Liver (tissue), 9 donors: ENCODE results near the gene SLC7A11. TPM values are rescaled to one million over a fixed set of nuclear protein-coding genes. Genes with fewer than 3 reads are reported as not detected.

Experiments
- DNase-seq: peaks from one replicate; pipeline ENCODE4 v3.0.0-alpha.2; 2017; ENCODE audit warnings: low spot score
- H3K27ac ChIP-seq, 2 donors: one replicate each; pipeline ENCODE4 v1.7.0; 2013; ENCODE audit warnings: inconsistent platforms in 2 of 2, low read length in 2 of 2, control low read depth in 1 of 2, low read depth in 1 of 2, mild to moderate bottlenecking in 1 of 2
- H3K27me3 ChIP-seq, 4 donors: one replicate each; pipeline versions ENCODE4 v1.6.1 to v1.7.0; 2013; ENCODE audit warnings: low read length in 3 of 4, inconsistent platforms in 1 of 4, mild to moderate bottlenecking in 1 of 4, moderate library complexity in 1 of 4; ENCODE audit not compliant: control insufficient read depth in 4 of 4, insufficient read depth in 4 of 4
- H3K36me3 ChIP-seq, 4 donors: one replicate each; pipeline versions ENCODE4 v1.6.1 to v1.7.0; 2013; ENCODE audit warnings: low read length in 3 of 4, mild to moderate bottlenecking in 3 of 4, low read depth in 1 of 4, moderate library complexity in 1 of 4; ENCODE audit not compliant: control insufficient read depth in 4 of 4, insufficient read depth in 3 of 4
- H3K4me1 ChIP-seq, 4 donors: one replicate each; pipeline versions ENCODE4 v1.6.1 to v1.7.0; 2013; ENCODE audit warnings: low read length in 3 of 4, mild to moderate bottlenecking in 3 of 4, moderate library complexity in 1 of 4; ENCODE audit not compliant: control insufficient read depth in 4 of 4, insufficient read depth in 4 of 4
- H3K4me3 ChIP-seq, 3 donors: one replicate each; pipeline versions ENCODE4 v1.6.1 to v1.7.0; 2013; ENCODE audit warnings: low read length in 3 of 3, control low read depth in 1 of 3, low read depth in 1 of 3, mild to moderate bottlenecking in 1 of 3
- H3K9ac ChIP-seq, 2 donors: one replicate each; pipeline ENCODE4 v1.7.0; 2013; ENCODE audit warnings: low read length in 2 of 2, mild to moderate bottlenecking in 2 of 2, moderate library complexity in 2 of 2, control low read depth in 1 of 2, low read depth in 1 of 2
- H3K9me3 ChIP-seq, 4 donors: one replicate each; pipeline versions ENCODE4 v1.6.1 to v1.7.0; 2013; ENCODE audit warnings: low read length in 3 of 4; ENCODE audit not compliant: control insufficient read depth in 4 of 4
- EGR1 ChIP-seq, 2 donors: IDR thresholded peaks; 2 replicates each; pipeline ENCODE4 v1.6.1; 2016 to 2018; ENCODE audit warnings: antibody characterized with exemption in 2 of 2, low read depth in 2 of 2
- FOXA1 ChIP-seq: IDR thresholded peaks from 2 replicates; pipeline ENCODE4 v1.6.1; 2016; ENCODE audit warnings: antibody characterized with exemption
- FOXA2 ChIP-seq: IDR thresholded peaks from 2 replicates; pipeline ENCODE4 v1.6.1; 2016; ENCODE audit warnings: antibody characterized with exemption
- GABPA ChIP-seq, 2 donors: IDR thresholded peaks in 1 of 2; conservative IDR thresholded peaks in 1 of 2; 2 replicates each; pipeline ENCODE4 v1.6.1; 2016; ENCODE audit warnings: antibody characterized with exemption in 2 of 2, mild to moderate bottlenecking in 1 of 2, moderate library complexity in 1 of 2
- HNF4A ChIP-seq, 2 donors: conservative IDR thresholded peaks; 2 replicates each; pipeline ENCODE4 v1.6.1; 2016; ENCODE audit warnings: antibody characterized with exemption in 2 of 2, mild to moderate bottlenecking in 2 of 2
- HNF4G ChIP-seq: IDR thresholded peaks from 2 replicates; pipeline ENCODE4 v1.6.1; 2016; ENCODE audit warnings: antibody characterized with exemption
- JUND ChIP-seq, 2 donors: IDR thresholded peaks; 2 replicates each; pipeline ENCODE4 v1.6.1; 2016; ENCODE audit warnings: antibody characterized with exemption in 2 of 2
- NR2F2 ChIP-seq: IDR thresholded peaks from 2 replicates; pipeline ENCODE4 v1.6.1; 2016; ENCODE audit warnings: antibody characterized with exemption
- RAD21 ChIP-seq, 2 donors: IDR thresholded peaks; 2 replicates each; pipeline ENCODE4 v1.6.1; 2016; ENCODE audit warnings: antibody characterized with exemption in 2 of 2, mild to moderate bottlenecking in 2 of 2
- RXRA ChIP-seq, 2 donors: IDR thresholded peaks; 2 replicates each; pipeline ENCODE4 v1.6.1; 2017 to 2018; ENCODE audit warnings: antibody characterized with exemption in 2 of 2, mild to moderate bottlenecking in 1 of 2
- SP1 ChIP-seq: IDR thresholded peaks from 2 replicates; pipeline ENCODE4 v1.6.1; 2018; ENCODE audit warnings: antibody characterized with exemption, mild to moderate bottlenecking
- TAF1 ChIP-seq: conservative IDR thresholded peaks from 2 replicates; pipeline ENCODE4 v1.6.1; 2016; ENCODE audit warnings: antibody characterized with exemption, mild to moderate bottlenecking
- YY1 ChIP-seq: IDR thresholded peaks from 2 replicates; pipeline ENCODE4 v1.6.1; 2016; ENCODE audit warnings: antibody characterized with exemption, mild to moderate bottlenecking
- WGBS: extraction: QIAGEN DNeasy Blood & Tissue Kit; methylation state at CpG from one replicate; pipeline ENCODE4 v1.1.7; 2013; 5-methylcytosine and 5-hydroxymethylcytosine counted together
- polyA plus RNA-seq, 2 donors: library from polyadenylated mRNA; stranded (reverse) in 1 of 2; unstranded in 1 of 2; fragments of 200-250 nt in 1 of 2; fragments of >200 nt in 1 of 2; fragmentation: Nextera tagmentation in 1 of 2; extraction: Ambion mirVana in 1 of 2; gene quantifications; one replicate each; pipeline versions ENCODE4 v1.2.1 to v1.2.3, GENCODE V29; 2013 to 2015
- total RNA-seq, 2 donors: library from RNA; depleted of rRNA; stranded (reverse); fragments of >200 nt; gene quantifications; one replicate each; pipeline ENCODE4 v1.2.3, GENCODE V29; 2014
- TF ChIP-seq, protein P1 (sequence below): IDR thresholded peaks from 2 replicates; pipeline ENCODE4 v1.6.1; 2016; ENCODE audit warnings: antibody characterized with exemption
- TF ChIP-seq, protein P2 (sequence below): fragments of 150-350 bp; IDR thresholded peaks from 2 replicates; pipeline ENCODE4 v1.5.1; 2017; ENCODE audit warnings: improper control_type of control experiment, low read depth, low read length; ENCODE audit not compliant: missing input control
- TF ChIP-seq, protein P3 (sequence below): IDR thresholded peaks from 2 replicates; pipeline ENCODE4 v1.6.1; 2016; ENCODE audit warnings: antibody characterized with exemption
- TF ChIP-seq, protein P4 (sequence below): IDR thresholded peaks from 2 replicates; pipeline ENCODE4 v1.6.1; 2016; ENCODE audit warnings: antibody characterized with exemption, mild to moderate bottlenecking
- TF ChIP-seq, protein P5 (sequence below): IDR thresholded peaks from 2 replicates; pipeline ENCODE4 v1.6.1; 2016; ENCODE audit warnings: antibody characterized with exemption
- donor health status: healthy.
- donor health status: healthy.
- donor health status: healthy.
- donor health status: healthy.
- donor health status: healthy.

SLC7A11 gene
- total and polyA plus RNA-seq, 4 donors: 0.02 to 1.9 (median 0.29) TPM

DNA sequence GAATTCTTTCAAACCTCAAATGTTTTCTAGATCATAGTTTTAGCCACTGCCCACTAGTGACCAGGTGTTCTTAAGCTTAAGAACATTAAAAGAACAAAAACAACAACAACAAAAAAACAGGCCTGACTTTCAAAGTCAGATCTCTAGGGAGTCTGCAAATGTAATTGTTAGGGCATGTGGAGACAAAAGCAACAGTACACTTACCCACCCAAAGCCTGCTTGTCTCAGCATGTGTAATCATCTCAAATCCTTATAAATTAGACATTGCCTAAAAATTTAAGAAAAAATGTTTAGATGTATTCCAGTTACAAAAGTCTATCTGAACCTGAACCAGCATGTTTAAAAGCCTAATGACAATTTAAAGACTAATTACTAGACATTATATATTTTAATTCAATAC, 79.9 kb downstream of the SLC7A11 start:
- H3K36me3 ChIP-seq: no peaks in the 10 kb centered on the region
- H3K9me3 ChIP-seq: no peaks in the 10 kb centered on the region
- H3K27me3 ChIP-seq: no peaks in the 10 kb centered on the region
- DNase-seq: no peak
- TF ChIP-seq, protein P1, sequence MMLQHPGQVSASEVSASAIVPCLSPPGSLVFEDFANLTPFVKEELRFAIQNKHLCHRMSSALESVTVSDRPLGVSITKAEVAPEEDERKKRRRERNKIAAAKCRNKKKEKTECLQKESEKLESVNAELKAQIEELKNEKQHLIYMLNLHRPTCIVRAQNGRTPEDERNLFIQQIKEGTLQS: no peak
- TF ChIP-seq TAF1: no peak
- TF ChIP-seq, protein P2, sequence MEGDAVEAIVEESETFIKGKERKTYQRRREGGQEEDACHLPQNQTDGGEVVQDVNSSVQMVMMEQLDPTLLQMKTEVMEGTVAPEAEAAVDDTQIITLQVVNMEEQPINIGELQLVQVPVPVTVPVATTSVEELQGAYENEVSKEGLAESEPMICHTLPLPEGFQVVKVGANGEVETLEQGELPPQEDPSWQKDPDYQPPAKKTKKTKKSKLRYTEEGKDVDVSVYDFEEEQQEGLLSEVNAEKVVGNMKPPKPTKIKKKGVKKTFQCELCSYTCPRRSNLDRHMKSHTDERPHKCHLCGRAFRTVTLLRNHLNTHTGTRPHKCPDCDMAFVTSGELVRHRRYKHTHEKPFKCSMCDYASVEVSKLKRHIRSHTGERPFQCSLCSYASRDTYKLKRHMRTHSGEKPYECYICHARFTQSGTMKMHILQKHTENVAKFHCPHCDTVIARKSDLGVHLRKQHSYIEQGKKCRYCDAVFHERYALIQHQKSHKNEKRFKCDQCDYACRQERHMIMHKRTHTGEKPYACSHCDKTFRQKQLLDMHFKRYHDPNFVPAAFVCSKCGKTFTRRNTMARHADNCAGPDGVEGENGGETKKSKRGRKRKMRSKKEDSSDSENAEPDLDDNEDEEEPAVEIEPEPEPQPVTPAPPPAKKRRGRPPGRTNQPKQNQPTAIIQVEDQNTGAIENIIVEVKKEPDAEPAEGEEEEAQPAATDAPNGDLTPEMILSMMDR: no peak
- TF ChIP-seq, protein P3, sequence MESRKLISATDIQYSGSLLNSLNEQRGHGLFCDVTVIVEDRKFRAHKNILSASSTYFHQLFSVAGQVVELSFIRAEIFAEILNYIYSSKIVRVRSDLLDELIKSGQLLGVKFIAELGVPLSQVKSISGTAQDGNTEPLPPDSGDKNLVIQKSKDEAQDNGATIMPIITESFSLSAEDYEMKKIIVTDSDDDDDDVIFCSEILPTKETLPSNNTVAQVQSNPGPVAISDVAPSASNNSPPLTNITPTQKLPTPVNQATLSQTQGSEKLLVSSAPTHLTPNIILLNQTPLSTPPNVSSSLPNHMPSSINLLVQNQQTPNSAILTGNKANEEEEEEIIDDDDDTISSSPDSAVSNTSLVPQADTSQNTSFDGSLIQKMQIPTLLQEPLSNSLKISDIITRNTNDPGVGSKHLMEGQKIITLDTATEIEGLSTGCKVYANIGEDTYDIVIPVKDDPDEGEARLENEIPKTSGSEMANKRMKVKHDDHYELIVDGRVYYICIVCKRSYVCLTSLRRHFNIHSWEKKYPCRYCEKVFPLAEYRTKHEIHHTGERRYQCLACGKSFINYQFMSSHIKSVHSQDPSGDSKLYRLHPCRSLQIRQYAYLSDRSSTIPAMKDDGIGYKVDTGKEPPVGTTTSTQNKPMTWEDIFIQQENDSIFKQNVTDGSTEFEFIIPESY: no peak
- no peak for TF ChIP-seq RAD21 (IDR thresholded peaks at IDR 0.05)
- no peak for TF ChIP-seq RXRA (IDR thresholded peaks at IDR 0.05)
- no peak for TF ChIP-seq YY1
- TF ChIP-seq, protein P4, sequence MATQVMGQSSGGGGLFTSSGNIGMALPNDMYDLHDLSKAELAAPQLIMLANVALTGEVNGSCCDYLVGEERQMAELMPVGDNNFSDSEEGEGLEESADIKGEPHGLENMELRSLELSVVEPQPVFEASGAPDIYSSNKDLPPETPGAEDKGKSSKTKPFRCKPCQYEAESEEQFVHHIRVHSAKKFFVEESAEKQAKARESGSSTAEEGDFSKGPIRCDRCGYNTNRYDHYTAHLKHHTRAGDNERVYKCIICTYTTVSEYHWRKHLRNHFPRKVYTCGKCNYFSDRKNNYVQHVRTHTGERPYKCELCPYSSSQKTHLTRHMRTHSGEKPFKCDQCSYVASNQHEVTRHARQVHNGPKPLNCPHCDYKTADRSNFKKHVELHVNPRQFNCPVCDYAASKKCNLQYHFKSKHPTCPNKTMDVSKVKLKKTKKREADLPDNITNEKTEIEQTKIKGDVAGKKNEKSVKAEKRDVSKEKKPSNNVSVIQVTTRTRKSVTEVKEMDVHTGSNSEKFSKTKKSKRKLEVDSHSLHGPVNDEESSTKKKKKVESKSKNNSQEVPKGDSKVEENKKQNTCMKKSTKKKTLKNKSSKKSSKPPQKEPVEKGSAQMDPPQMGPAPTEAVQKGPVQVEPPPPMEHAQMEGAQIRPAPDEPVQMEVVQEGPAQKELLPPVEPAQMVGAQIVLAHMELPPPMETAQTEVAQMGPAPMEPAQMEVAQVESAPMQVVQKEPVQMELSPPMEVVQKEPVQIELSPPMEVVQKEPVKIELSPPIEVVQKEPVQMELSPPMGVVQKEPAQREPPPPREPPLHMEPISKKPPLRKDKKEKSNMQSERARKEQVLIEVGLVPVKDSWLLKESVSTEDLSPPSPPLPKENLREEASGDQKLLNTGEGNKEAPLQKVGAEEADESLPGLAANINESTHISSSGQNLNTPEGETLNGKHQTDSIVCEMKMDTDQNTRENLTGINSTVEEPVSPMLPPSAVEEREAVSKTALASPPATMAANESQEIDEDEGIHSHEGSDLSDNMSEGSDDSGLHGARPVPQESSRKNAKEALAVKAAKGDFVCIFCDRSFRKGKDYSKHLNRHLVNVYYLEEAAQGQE: no peak
- no peak overlapping the region for H3K9ac ChIP-seq
- no peak overlapping the region for H3K27ac ChIP-seq
- no peak overlapping the region for H3K4me3 ChIP-seq
- H3K4me1 ChIP-seq: no peaks in the 10 kb centered on the region

DNA sequence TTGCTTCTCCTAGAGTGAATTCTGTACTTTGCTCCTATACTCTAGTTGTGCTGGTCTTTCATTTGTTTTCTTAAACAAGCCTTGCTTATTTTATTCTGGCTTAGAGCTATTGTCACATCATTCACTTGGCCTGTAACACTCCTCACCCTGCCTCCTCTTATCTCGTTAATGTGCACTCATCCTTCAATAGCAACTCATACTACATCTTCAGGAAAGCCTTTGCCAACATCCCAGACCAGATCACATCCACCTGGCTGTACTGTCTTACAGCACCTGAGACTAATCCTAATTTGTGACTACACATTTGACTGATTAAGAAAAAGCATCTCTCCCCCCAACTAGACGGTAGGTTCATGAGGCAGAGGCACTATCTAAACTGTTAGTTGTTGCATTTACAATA, 80.8 kb downstream of the SLC7A11 start:
- WGBS: 70% methylated on average over 2 of the region's 2 CpGs
- H3K4me3 ChIP-seq: no peak overlapping the region
- H3K9ac ChIP-seq: no peak overlapping the region
- no peaks in the 10 kb centered on the region for H3K36me3 ChIP-seq
- H3K27me3 ChIP-seq: no peaks in the 10 kb centered on the region
- H3K9me3 ChIP-seq: no peaks in the 10 kb centered on the region
- no peak for DNase-seq
- H3K4me1 ChIP-seq: no peaks in the 10 kb centered on the region
- H3K27ac ChIP-seq: no peak overlapping the region
- TF ChIP-seq, protein P2: no peak
- no peak for TF ChIP-seq GABPA (IDR thresholded peaks at IDR 0.05 in 1 of 2, conservative IDR thresholded peaks at IDR 0.05 in 1 of 2)
- TF ChIP-seq YY1: no peak
- TF ChIP-seq, protein P1: no peak
- TF ChIP-seq, protein P4: no peak
- no peak for TF ChIP-seq NR2F2
- TF ChIP-seq FOXA1: no peak
- TF ChIP-seq EGR1 (IDR thresholded peaks at IDR 0.05; ENCODE audit: low read depth in 2 of 2): no peak
- TF ChIP-seq RXRA (IDR thresholded peaks at IDR 0.05): no peak
- TF ChIP-seq JUND (IDR thresholded peaks at IDR 0.05): no peak
- TF ChIP-seq, protein P5, sequence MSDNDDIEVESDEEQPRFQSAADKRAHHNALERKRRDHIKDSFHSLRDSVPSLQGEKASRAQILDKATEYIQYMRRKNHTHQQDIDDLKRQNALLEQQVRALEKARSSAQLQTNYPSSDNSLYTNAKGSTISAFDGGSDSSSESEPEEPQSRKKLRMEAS: no peak
- TF ChIP-seq FOXA2: no peak
- TF ChIP-seq RAD21 (IDR thresholded peaks at IDR 0.05): no peak
- TF ChIP-seq HNF4A (conservative IDR thresholded peaks at IDR 0.05): no peak
- TF ChIP-seq HNF4G: no peak
- no peak for TF ChIP-seq SP1
- TF ChIP-seq TAF1: no peak
